Fibroblast of the aortic adventitia (primary cell): Measurements from ENCODE around the gene BGLAP. TPM values are rescaled to one million over a fixed set of nuclear protein-coding genes. Genes with fewer than 3 reads are reported as not detected.

Experiments used
- DNase-seq: peaks from one replicate; pipeline ENCODE4 v3.0.0-alpha.2; 2010; ENCODE audit warnings: low read depth
- H3K4me3 ChIP-seq: 2 replicates; pipeline ENCODE4 v1.5.1; 2011; ENCODE audit warnings: low read depth, mild to moderate bottlenecking, control low read depth, low read length, moderate library complexity
- CTCF ChIP-seq: IDR thresholded peaks from 2 replicates; pipeline ENCODE4 v1.5.1; 2011; ENCODE audit warnings: mild to moderate bottlenecking, low read length, control low read depth, inconsistent platforms; ENCODE audit not compliant: insufficient read depth
- total RNA-seq: library from RNA; depleted of rRNA; stranded (reverse); fragments of >200 nt; gene quantifications from 2 replicates; pipeline ENCODE4 v1.2.3, GENCODE V29; 2012; ENCODE audit warnings: low replicate concordance

The BGLAP gene
- total RNA-seq, 1 donor: 0.18 TPM

GRCh38 chr1:156244126-156244525 lies 2.1 kb downstream of the BGLAP start:
- no peak for DNase-seq
- H3K4me3 ChIP-seq: no peak overlapping the region
- no peak for TF ChIP-seq CTCF

- H3K4me3 ChIP-seq: no peak overlapping the region
- no peak for TF ChIP-seq CTCF
- no peak for DNase-seq
Observed at GRCh38 chr1:156244712-156245111, 2.7 kb downstream of the BGLAP start.

- no peak for DNase-seq
- no peak for TF ChIP-seq CTCF
- H3K4me3 ChIP-seq: no peak overlapping the region
Observed at GRCh38 chr1:156245451-156246232, 3.7 kb downstream of the BGLAP start.

GRCh38 chr1:156246241-156246780 lies 4.3 kb downstream of the BGLAP start:
- no peak overlapping the region for H3K4me3 ChIP-seq
- TF ChIP-seq CTCF: no peak
- DNase-seq: no peak

- TF ChIP-seq CTCF: no peak
- peak; percentile 18 for DNase-seq
- no peak overlapping the region for H3K4me3 ChIP-seq
Observed at GRCh38 chr1:156246781-156247459, 4.9 kb downstream of the BGLAP start.

GRCh38 chr1:156247460-156248322 lies 5.7 kb downstream of the BGLAP start, which contains the start of gene PAQR6:
Gene PAQR6, minus strand, starts transcription at chr1:156248056. Its CDS starts 1,325 bp downstream, at chr1:156246731.
- DNase-seq: no peak
- no peak for TF ChIP-seq CTCF
- no peak within 1 kb of the TSS for H3K4me3 ChIP-seq
